HepG2 (cell line): Measurements from ENCODE around the gene OPRM1.
A peak's percentile ranks its signal among the peaks of the same experiment; 100 is the strongest.

ENCODE experiments used
- BCL6 ChIP-seq: IDR thresholded peaks from 2 replicates; pipeline ENCODE4 v1.6.1; 2016; ENCODE audit warnings: missing genetic modification reagents, missing compliant biosample characterization
- CREM ChIP-seq, 2 experiments: sonication (generic) in 1 of 2; formaldehyde crosslinking in 1 of 2; IDR thresholded peaks; 2 replicates each; pipeline versions ENCODE4 v1.4.0 to v1.6.1; 2016 to 2020; ENCODE audit warnings: antibody characterized with exemption in 1 of 2, mild to moderate bottlenecking in 1 of 2, missing genetic modification reagents in 1 of 2
- CSRNP1 ChIP-seq: sonication (generic); formaldehyde crosslinking; IDR thresholded peaks from 2 replicates; pipeline ENCODE4 v1.8.1; 2023; ENCODE audit warnings: mild to moderate bottlenecking, missing genetic modification reagents
- EP300 ChIP-seq, 3 experiments: sonication (generic) in 1 of 3; formaldehyde crosslinking in 1 of 3; IDR thresholded peaks; 2 replicates each; pipeline versions ENCODE4 v1.5.1 to v1.6.1; 2011 to 2020; ENCODE audit warnings: low read depth in 2 of 3, low read length in 2 of 3, borderline replicate concordance in 1 of 3, improper control_type of control experiment in 1 of 3, mild to moderate bottlenecking in 1 of 3, missing genetic modification reagents in 1 of 3, moderate library complexity in 1 of 3
- MATR3 ChIP-seq: sonication (generic); formaldehyde crosslinking; IDR thresholded peaks from 2 replicates; pipeline ENCODE4 v1.4.0; 2020; ENCODE audit warnings: missing genetic modification reagents
- PHF8 ChIP-seq: sonication (generic); formaldehyde crosslinking; IDR thresholded peaks from 2 replicates; pipeline ENCODE4 v1.5.0; 2020; ENCODE audit warnings: missing genetic modification reagents
- WIZ ChIP-seq: sonication (generic); formaldehyde crosslinking; IDR thresholded peaks from 2 replicates; pipeline ENCODE4 v1.5.1; 2020; ENCODE audit warnings: mild to moderate bottlenecking, missing genetic modification reagents
- TF ChIP-seq, protein P1 (sequence below): sonication (generic); formaldehyde crosslinking; IDR thresholded peaks from 2 replicates; pipeline ENCODE4 v1.5.0; 2020; ENCODE audit warnings: mild to moderate bottlenecking, missing genetic modification reagents, moderate library complexity

GRCh38 chr6:154154389-154154967, 115.4 kb downstream of the OPRM1 start:
- TF ChIP-seq CREM (IDR thresholded peaks at IDR 0.05) (no peak), CREM (CRISPR knock-in tag; IDR thresholded peaks at IDR 0.05) (no peak), WIZ (CRISPR knock-in tag) (no peak), BCL6 (CRISPR knock-in tag) (no peak), MATR3 (CRISPR knock-in tag) (no peak), EP300 (IDR thresholded peaks at IDR 0.05; ENCODE audit: low read depth in 2 of 2, low read length in 2 of 2) (no peak), EP300 (CRISPR knock-in tag; IDR thresholded peaks at IDR 0.05; ENCODE audit: borderline replicate concordance) (no peak), PHF8 (CRISPR knock-in tag) (no peak), CSRNP1 (no peak)
- TF ChIP-seq, protein P1, sequence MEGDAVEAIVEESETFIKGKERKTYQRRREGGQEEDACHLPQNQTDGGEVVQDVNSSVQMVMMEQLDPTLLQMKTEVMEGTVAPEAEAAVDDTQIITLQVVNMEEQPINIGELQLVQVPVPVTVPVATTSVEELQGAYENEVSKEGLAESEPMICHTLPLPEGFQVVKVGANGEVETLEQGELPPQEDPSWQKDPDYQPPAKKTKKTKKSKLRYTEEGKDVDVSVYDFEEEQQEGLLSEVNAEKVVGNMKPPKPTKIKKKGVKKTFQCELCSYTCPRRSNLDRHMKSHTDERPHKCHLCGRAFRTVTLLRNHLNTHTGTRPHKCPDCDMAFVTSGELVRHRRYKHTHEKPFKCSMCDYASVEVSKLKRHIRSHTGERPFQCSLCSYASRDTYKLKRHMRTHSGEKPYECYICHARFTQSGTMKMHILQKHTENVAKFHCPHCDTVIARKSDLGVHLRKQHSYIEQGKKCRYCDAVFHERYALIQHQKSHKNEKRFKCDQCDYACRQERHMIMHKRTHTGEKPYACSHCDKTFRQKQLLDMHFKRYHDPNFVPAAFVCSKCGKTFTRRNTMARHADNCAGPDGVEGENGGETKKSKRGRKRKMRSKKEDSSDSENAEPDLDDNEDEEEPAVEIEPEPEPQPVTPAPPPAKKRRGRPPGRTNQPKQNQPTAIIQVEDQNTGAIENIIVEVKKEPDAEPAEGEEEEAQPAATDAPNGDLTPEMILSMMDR (CRISPR knock-in tag): peak; percentile 70
